WTC11 (cell line): ENCODE measurements around the gene MYOCOS.

Experiments used
- CTCF ChIP-seq: fragments of 200-600 bp; IDR thresholded peaks from 2 replicates; pipeline ENCODE4 v1.8.0; 2022; ENCODE audit warnings: antibody characterized with exemption
- E2F1 ChIP-seq: sonication (generic); formaldehyde crosslinking; IDR thresholded peaks from 2 replicates; pipeline ENCODE4 v1.8.0; 2022; ENCODE audit warnings: mild to moderate bottlenecking, missing genetic modification reagents
- KAT7 ChIP-seq: sonication (generic); formaldehyde crosslinking; IDR thresholded peaks from 2 replicates; pipeline ENCODE4 v1.8.1; 2023; ENCODE audit warnings: missing genetic modification reagents, mild to moderate bottlenecking, borderline replicate concordance
- NFE2L1 ChIP-seq: sonication (generic); formaldehyde crosslinking; IDR thresholded peaks from 2 replicates; pipeline ENCODE4 v1.8.1; 2023; ENCODE audit warnings: missing genetic modification reagents
- RELA ChIP-seq: sonication (generic); formaldehyde crosslinking; IDR thresholded peaks from 2 replicates; pipeline ENCODE4 v1.8.1; 2022; ENCODE audit warnings: missing genetic modification reagents, mild to moderate bottlenecking, borderline replicate concordance
- TEAD4 ChIP-seq: sonication (generic); formaldehyde crosslinking; IDR thresholded peaks from 2 replicates; pipeline ENCODE4 v1.8.0; 2022; ENCODE audit warnings: mild to moderate bottlenecking, missing genetic modification reagents
- USF2 ChIP-seq: sonication (generic); formaldehyde crosslinking; IDR thresholded peaks from 2 replicates; pipeline ENCODE4 v1.8.1; 2023; ENCODE audit warnings: mild to moderate bottlenecking, missing genetic modification reagents, moderate library complexity
- ZNF263 ChIP-seq: sonication (generic); formaldehyde crosslinking; IDR thresholded peaks from 2 replicates; pipeline ENCODE4 v1.8.1; 2022; ENCODE audit warnings: low read depth, mild to moderate bottlenecking, moderate library complexity, missing genetic modification reagents
- ZNF512 ChIP-seq: sonication (generic); formaldehyde crosslinking; IDR thresholded peaks from 2 replicates; pipeline ENCODE4 v1.8.1; 2022; ENCODE audit warnings: missing genetic modification reagents, borderline replicate concordance
- ZSCAN18 ChIP-seq: fragments of 250-450 bp; sonication (Bioruptor Pico); IDR thresholded peaks from 2 replicates; pipeline ENCODE4 v2.1.2; 2022; ENCODE audit warnings: mild to moderate bottlenecking, moderate library complexity

GRCh38 chr1:171611306-171611705 lies 10.7 kb upstream of the MYOCOS start:
- TF ChIP-seq ZNF263 (CRISPR knock-in tag) (no peak), CTCF (no peak), USF2 (no peak), E2F1 (CRISPR knock-in tag) (no peak), KAT7 (CRISPR knock-in tag) (no peak), ZNF512 (CRISPR knock-in tag) (no peak), NFE2L1 (CRISPR knock-in tag) (no peak), ZSCAN18 (CRISPR knock-in tag) (no peak), TEAD4 (no peak), RELA (CRISPR knock-in tag) (no peak)
